ENCODE data around the gene ULBP2.
"Not testable (repeated sequence)": the region's sequence is repeated elsewhere in the genome, so short reads cannot be mapped to it uniquely, and the experiment has no call there.

Gene ULBP2

GRCh38 chr6:149951626-149952025, 9.8 kb downstream of the ULBP2 start:
- DNase-seq: no peak

- DNase-seq: not testable (repeated sequence)
Measured at GRCh38 chr6:149953390-149953789, 11.6 kb downstream of the ULBP2 start.

GRCh38 chr6:149953934-149954327, 12.1 kb downstream of the ULBP2 start:
- not testable (repeated sequence) for DNase-seq

GRCh38 chr6:149954328-149954983, 12.6 kb downstream of the ULBP2 start:
- not testable (repeated sequence) for DNase-seq

GRCh38 chr6:149954984-149955653, 13.3 kb downstream of the ULBP2 start:
- not testable (repeated sequence) for DNase-seq

GRCh38 chr6:149955654-149956317, 14.0 kb downstream of the ULBP2 start:
- DNase-seq: not testable (repeated sequence)

- DNase-seq: not testable (repeated sequence)
Measured at GRCh38 chr6:149958124-149958523, 16.3 kb downstream of the ULBP2 start.

GRCh38 chr6:149959806-149960205, 18.0 kb downstream of the ULBP2 start:
- DNase-seq: not testable (repeated sequence)

- DNase-seq: no peak
Measured at GRCh38 chr6:149960488-149960887, 18.7 kb downstream of the ULBP2 start.

GRCh38 chr6:149961728-149962425, 20.1 kb downstream of the ULBP2 start:
- peak in 2 of 4 experiments; percentile 15 to 22 for DNase-seq

GRCh38 chr6:149962461-149963211, 20.8 kb downstream of the ULBP2 start:
- no peak for DNase-seq

- DNase-seq: no peak
Measured at GRCh38 chr6:149963212-149963461, 21.3 kb downstream of the ULBP2 start.

GRCh38 chr6:149963462-149964307, 21.9 kb downstream of the ULBP2 start, which contains the start of gene ULBP1:
ULBP1 (plus strand) TSS chr6:149963943; CDS start chr6:149964050, 107 bp downstream.
- peak; percentile 87 to 96 (median 91) for DNase-seq

GRCh38 chr6:149964308-149965193, 22.7 kb downstream of the ULBP2 start:
- DNase-seq: peak in 3 of 4 experiments; percentile 10 to 44 (median 33)

- peak; percentile 25 to 61 (median 40) for DNase-seq
Measured at GRCh38 chr6:149965194-149966020, 23.6 kb downstream of the ULBP2 start.

- not testable (repeated sequence) for DNase-seq
Measured at GRCh38 chr6:149966319-149966718, 24.5 kb downstream of the ULBP2 start.

- no peak for DNase-seq
Measured at GRCh38 chr6:149967591-149967990, 25.8 kb downstream of the ULBP2 start.

GRCh38 chr6:149967999-149968398, 26.2 kb downstream of the ULBP2 start:
- DNase-seq: not testable (repeated sequence)

GRCh38 chr6:149968909-149969308, 27.1 kb downstream of the ULBP2 start:
- peak in 2 of 4 experiments; percentile 10 to 16 for DNase-seq

Data from suppressor macrophage (primary cell).